Hepatocyte (in vitro differentiated cells): ENCODE data around the gene STK10. TPM values are rescaled to one million over a fixed set of nuclear protein-coding genes. Genes with fewer than 3 reads are reported as not detected.

ENCODE experiments used
- DNase-seq: peaks from one replicate; pipeline ENCODE4 v3.0.0-alpha.2; 2016; ENCODE audit warnings: low spot score
- H2AFZ ChIP-seq: fragments of 200-600 bp; sonication (generic); 2 replicates; pipeline ENCODE4 v1.6.0; 2016; ENCODE audit warnings: antibody characterized with exemption, mild to moderate bottlenecking
- H3K27ac ChIP-seq: fragments of 200-600 bp; sonication (generic); 2 replicates; pipeline ENCODE4 v1.5.1; 2016; ENCODE audit warnings: mild to moderate bottlenecking
- H3K27me3 ChIP-seq: fragments of 200-600 bp; sonication (generic); 2 replicates; pipeline ENCODE4 v1.6.1; 2016
- H3K36me3 ChIP-seq: fragments of 200-600 bp; sonication (generic); replicated peaks from 2 replicates; pipeline ENCODE4 v1.5.1; 2016; ENCODE audit warnings: low read depth; ENCODE audit not compliant: insufficient read depth
- H3K4me1 ChIP-seq: fragments of 200-600 bp; sonication (generic); 2 replicates; pipeline ENCODE4 v1.5.1; 2016; ENCODE audit warnings: mild to moderate bottlenecking, moderate library complexity; ENCODE audit not compliant: insufficient read depth
- H3K4me2 ChIP-seq: fragments of 200-600 bp; sonication (generic); 2 replicates; pipeline ENCODE4 v1.6.0; 2016
- H3K4me3 ChIP-seq: fragments of 200-600 bp; sonication (generic); 2 replicates; pipeline ENCODE4 v1.5.1; 2016; ENCODE audit warnings: mild to moderate bottlenecking
- H3K79me2 ChIP-seq: fragments of 200-600 bp; sonication (generic); 2 replicates; pipeline ENCODE4 v1.6.0; 2017; ENCODE audit warnings: mild to moderate bottlenecking
- H3K9me2 ChIP-seq: fragments of 200-600 bp; sonication (generic); replicated peaks from 2 replicates; pipeline ENCODE4 v1.6.0; 2017; ENCODE audit warnings: mild to moderate bottlenecking; ENCODE audit not compliant: insufficient read depth
- H3K9me3 ChIP-seq: fragments of 200-600 bp; sonication (generic); 2 replicates; pipeline ENCODE4 v1.5.1; 2016; ENCODE audit warnings: low read depth, mild to moderate bottlenecking
- H4K20me1 ChIP-seq: fragments of 200-600 bp; sonication (generic); 2 replicates; pipeline ENCODE4 v1.6.0; 2016; ENCODE audit warnings: mild to moderate bottlenecking; ENCODE audit not compliant: insufficient read depth, poor library complexity, severe bottlenecking
- EZH2 ChIP-seq: fragments of 200-600 bp; sonication (generic); IDR thresholded peaks from 2 replicates; pipeline ENCODE4 v1.6.1; 2016; ENCODE audit warnings: antibody characterized with exemption, mild to moderate bottlenecking, borderline replicate concordance
- EZH2phosphoT487 ChIP-seq: fragments of 200-600 bp; sonication (generic); IDR thresholded peaks from one replicate; pipeline ENCODE4 v1.6.1; 2018; ENCODE audit warnings: antibody characterized with exemption, mild to moderate bottlenecking, low read depth, moderate library complexity; ENCODE audit not compliant: unreplicated experiment, severe bottlenecking
- WGBS: methylation state at CpG from one replicate; pipeline ENCODE4 v1.1.6; 2016; ENCODE audit warnings: low lambda C conversion rate; ENCODE audit errors: missing lambda C conversion rate; 5-methylcytosine and 5-hydroxymethylcytosine counted together
- polyA plus RNA-seq: library from polyadenylated mRNA; unstranded; fragments of >200 nt; fragmentation: Nextera tagmentation; extraction: Ambion mirVana; gene quantifications from 2 replicates; pipeline ENCODE4 v1.2.1, GENCODE V29; 2016
- total RNA-seq: library from RNA; depleted of rRNA; stranded (reverse); fragments of >200 nt; gene quantifications from 2 replicates; pipeline ENCODE4 v1.2.3, GENCODE V29; 2014
- TF ChIP-seq, protein P1 (sequence below): fragments of 200-600 bp; sonication (generic); IDR thresholded peaks from 2 replicates; pipeline ENCODE4 v1.5.1; 2016; ENCODE audit warnings: antibody characterized with exemption, mild to moderate bottlenecking; ENCODE audit not compliant: poor library complexity

Gene STK10
- total and polyA plus RNA-seq, 2 experiments from 2014 or later = 11.3 to 19.3 TPM

DNA sequence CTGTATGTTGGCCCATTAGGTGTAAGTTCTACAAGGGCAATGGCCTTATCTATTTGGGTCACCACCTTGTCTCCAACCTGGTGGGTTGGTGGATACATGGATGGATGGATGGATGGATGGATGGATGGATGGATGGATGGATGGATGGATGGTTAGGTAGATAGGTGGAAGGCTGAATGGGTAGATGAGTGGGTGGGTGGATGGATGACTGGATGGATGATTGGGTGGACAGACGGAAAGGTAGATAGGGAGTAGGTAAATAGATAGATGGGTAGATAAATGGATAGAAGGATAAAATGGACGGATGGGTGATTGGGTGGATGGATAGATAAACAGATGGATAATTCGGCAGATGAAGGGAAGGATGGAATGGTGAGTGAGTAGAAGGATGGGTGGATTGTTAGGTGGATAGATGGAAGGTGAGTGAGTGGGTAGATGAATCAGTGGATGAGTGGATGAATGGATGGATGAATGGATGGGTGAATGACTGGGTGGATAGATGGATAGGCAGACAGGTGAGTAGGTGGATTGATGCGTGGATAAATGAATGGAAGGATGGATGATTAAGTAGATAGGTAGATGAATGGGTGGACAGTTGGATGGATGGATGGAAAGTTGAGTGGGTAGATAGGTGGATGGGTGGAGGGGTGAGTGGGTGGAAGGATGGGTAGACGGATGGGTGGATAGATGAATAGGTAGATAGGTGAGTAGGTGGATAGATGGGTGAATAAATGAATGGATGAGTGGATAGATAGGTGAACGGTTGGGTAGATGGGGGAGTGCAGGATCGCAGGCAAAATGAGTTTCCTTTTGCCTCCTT, 98.5 kb downstream of the STK10 start:
- Histone ChIP-seq H3K4me3 (no peak overlapping the region), H4K20me1 (no peaks in the 10 kb centered on the region), H3K9me3 (no peaks in the 10 kb centered on the region), H3K27ac (no peak overlapping the region), H2AFZ (no peak overlapping the region), H3K27me3 (no peaks in the 10 kb centered on the region), H3K36me3 (no peaks in the 10 kb centered on the region), H3K79me2 (no peaks in the 10 kb centered on the region), H3K4me1 (no peaks in the 10 kb centered on the region), H3K4me2 (no peak overlapping the region), H3K9me2 (no peaks in the 10 kb centered on the region)
- TF ChIP-seq, protein P1, sequence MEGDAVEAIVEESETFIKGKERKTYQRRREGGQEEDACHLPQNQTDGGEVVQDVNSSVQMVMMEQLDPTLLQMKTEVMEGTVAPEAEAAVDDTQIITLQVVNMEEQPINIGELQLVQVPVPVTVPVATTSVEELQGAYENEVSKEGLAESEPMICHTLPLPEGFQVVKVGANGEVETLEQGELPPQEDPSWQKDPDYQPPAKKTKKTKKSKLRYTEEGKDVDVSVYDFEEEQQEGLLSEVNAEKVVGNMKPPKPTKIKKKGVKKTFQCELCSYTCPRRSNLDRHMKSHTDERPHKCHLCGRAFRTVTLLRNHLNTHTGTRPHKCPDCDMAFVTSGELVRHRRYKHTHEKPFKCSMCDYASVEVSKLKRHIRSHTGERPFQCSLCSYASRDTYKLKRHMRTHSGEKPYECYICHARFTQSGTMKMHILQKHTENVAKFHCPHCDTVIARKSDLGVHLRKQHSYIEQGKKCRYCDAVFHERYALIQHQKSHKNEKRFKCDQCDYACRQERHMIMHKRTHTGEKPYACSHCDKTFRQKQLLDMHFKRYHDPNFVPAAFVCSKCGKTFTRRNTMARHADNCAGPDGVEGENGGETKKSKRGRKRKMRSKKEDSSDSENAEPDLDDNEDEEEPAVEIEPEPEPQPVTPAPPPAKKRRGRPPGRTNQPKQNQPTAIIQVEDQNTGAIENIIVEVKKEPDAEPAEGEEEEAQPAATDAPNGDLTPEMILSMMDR = no peak
- no peak for TF ChIP-seq EZH2phosphoT487
- no peak for TF ChIP-seq EZH2
- 91% methylated on average over 7 of the region's 7 CpGs for whole genome bisulfite sequencing
- DNase-seq = no peak

DNA sequence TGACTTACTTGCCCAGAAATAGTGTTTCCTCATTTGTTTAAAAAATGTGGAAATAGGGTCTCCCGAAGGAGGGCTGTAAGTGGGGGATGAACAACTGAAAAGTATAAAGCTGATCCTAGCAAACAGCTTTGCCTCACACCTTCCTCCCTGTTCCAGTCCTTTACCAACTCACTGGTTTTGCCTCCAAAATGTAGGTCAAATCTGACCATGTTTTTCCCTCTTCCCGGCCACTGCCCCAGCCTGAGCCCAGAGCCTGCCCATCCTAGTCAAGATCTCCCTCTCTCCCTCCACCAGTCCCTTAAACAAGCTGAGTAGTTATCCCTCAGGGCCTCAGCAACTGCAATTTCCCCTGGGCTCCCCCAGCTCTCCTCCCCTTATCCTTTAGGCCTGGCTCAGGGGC, 99.2 kb downstream of the STK10 start:
- no peak for DNase-seq
- TF ChIP-seq, protein P1 = no peak
- TF ChIP-seq EZH2phosphoT487 (no peak), EZH2 (no peak)

DNA sequence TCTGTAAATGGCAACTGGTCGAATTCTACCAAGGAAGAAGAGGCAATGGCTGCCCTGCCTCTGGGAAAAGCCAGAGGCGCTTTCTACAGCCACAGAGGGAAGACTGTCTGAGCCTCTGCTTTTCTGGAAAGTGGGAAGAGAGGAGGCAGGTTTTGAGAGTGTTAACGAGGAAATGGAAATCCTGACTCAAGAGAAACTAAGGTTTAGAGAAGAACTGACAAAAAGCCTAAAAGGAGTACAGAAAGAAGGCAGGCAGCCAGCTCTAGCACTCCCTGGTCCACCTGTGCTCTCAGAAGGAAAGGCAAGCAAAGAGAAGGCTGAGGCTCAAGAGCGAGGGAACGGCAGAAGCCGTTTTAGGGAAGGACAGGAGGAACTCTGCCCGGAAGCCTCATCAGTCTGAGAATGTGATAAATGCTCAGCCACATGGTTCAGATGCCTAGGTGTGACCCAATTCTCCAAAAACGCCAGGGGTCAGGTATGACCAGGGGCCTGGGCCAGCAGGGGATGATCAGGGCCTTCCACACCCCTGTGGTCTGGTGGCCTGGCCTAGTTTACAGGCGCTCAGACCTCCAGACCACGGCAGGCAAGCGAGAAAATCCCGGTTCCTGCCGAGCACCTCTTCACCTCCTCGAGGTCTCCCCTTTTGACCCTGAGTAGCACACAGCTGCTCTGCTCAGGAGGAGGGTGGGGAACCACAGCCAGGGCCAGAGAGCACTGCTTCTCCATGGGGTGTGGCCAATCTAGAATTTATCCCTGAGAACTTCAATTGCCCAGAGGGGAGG, 101.6 kb downstream of the STK10 start:
- Histone ChIP-seq H3K36me3 (no peaks in the 10 kb centered on the region), H3K9me3 (no peaks in the 10 kb centered on the region), H3K4me2 (no peak overlapping the region), H3K4me1 (no peaks in the 10 kb centered on the region), H3K27ac (no peak overlapping the region), H3K9me2 (no peaks in the 10 kb centered on the region), H4K20me1 (no peaks in the 10 kb centered on the region), H3K79me2 (no peaks in the 10 kb centered on the region), H3K4me3 (no peak overlapping the region), H3K27me3 (no peaks in the 10 kb centered on the region), H2AFZ (no peak overlapping the region)
- WGBS = 85% methylated on average over 14 of the region's 14 CpGs
- no peak for TF ChIP-seq EZH2
- TF ChIP-seq, protein P1 = no peak
- TF ChIP-seq EZH2phosphoT487 = no peak
- DNase-seq = no peak

More for the DNA sequence above, 99.2 kb downstream of the STK10 start:
- Histone ChIP-seq H3K27ac (no peak overlapping the region), H4K20me1 (no peaks in the 10 kb centered on the region), H2AFZ (no peak overlapping the region), H3K9me2 (no peaks in the 10 kb centered on the region), H3K4me2 (no peak overlapping the region), H3K36me3 (no peaks in the 10 kb centered on the region), H3K4me1 (no peaks in the 10 kb centered on the region), H3K4me3 (no peak overlapping the region), H3K79me2 (no peaks in the 10 kb centered on the region), H3K27me3 (no peaks in the 10 kb centered on the region), H3K9me3 (no peaks in the 10 kb centered on the region)
- WGBS = 97% methylated on average over 2 of the region's 2 CpGs
